ENCODE results near the gene ABCA5.

Gene ABCA5

DNA sequence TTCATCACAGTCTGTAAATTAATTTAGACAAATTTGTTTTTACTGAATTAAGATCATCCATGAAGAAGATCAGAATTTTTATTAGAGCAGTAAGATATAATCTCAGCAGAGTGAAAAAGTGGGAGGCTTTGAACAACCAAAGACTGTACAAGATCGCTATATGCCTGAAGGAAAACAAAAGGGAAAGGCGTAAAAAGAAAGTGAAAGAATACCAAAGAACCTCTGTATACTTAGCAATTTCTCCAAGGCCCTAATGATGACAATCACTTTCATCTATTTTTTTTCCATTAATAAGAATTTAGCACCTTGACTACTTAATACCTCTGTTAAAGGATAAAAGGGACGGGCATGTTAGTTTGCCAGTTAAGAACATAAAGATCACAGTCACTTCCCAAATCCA is 59.7 kb downstream of the ABCA5 start:
- in situ Hi-C loops (cut with MboI; ENCODE audit: low sequenced_read_pairs), result no loop called here

DNA sequence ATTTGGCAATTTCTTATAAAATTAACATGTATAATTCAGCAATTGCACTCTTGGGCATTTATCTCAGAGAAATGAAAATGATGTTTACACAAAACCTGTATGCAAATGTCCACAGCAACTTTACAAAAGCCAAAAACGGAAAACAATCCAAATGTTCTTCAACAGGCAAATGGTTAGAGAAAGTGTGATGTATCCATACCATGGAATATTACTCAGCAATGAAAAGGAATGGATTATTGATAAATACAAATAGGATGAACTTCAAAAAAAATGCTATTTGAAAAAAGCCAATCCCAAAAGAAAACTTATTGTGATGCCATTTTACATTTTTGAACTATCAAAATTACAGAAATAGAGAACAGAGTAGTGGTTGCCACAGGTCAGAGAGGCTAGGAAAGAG is 61.1 kb downstream of the ABCA5 start:
- in situ Hi-C loops (cut with MboI; ENCODE audit: low sequenced_read_pairs), result no loop called here

DNA sequence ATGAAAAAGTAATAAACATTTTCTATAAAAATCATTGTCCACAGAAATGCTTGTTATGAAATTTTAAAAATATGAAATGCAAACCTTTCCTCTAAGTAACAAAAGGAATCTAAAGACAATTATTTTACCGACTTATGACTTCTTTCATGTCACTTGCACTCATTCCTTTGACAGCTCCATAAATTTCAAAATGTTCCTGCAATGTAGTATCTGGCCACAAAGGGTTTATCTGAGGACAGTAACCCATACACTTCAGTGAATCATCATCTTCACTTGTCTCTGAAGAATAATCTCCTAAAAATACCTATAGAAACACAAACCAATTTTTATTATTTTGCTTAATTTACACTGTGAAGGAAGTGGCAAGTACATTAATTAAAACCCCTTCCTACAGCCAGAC is 72.7 kb downstream of the ABCA5 start:
- in situ Hi-C loops (cut with MboI; ENCODE audit: low sequenced_read_pairs), result no loop called here

DNA sequence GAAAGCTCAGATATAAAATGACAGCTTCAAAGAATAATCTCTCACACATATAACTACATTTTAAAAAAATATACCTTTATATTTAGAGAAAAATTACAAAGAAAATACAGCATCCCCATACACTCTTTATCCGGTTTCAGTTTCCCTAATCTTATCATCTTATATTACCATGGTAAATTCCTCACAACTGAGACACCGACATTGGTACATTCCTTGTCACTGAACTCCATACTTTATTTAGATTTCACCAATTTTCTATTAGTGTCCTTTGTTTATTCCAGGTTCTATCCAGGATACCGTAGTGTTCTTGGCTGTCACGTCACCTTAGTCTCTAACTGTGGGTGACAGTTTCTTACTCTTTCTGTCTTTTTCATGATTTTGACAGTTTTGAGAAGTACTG is 76.3 kb downstream of the ABCA5 start:
- in situ Hi-C loops (cut with MboI; ENCODE audit: low sequenced_read_pairs), result no loop called here

DNA sequence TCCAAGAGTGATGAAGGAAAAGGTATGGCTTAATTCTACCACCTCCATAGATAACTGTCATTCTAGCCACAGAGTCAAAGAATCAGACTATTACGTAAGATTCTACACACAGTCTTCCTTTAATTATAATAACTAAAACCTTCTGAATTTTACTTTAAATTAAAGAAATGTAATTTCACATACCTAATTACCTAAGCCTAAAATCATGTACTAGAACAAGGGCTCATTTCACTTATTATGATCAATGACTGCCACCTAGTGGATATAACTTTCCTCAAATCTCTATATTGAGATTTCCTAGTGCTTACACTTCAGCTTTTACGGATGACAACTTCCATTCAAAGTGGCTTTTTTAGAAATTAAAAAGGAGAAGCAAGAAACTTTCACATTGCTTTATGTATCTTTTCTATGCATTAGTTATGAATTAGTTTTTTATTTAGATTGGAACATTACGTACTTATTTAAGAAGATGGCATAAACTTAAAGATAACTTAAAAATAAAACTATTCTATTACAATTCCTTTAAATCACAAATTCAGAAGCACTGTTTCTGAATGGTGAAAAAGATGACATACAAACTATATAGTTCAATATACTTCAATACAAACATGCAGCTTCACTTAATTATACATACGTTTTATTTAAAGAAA is 80.1 kb downstream of the ABCA5 start:
- in situ Hi-C loops (cut with MboI; ENCODE audit: low sequenced_read_pairs), result loop anchor here (25.0 kb wide), 1 partner anchor 460 kb away; no protein-coding TSS in a partner anchor

DNA sequence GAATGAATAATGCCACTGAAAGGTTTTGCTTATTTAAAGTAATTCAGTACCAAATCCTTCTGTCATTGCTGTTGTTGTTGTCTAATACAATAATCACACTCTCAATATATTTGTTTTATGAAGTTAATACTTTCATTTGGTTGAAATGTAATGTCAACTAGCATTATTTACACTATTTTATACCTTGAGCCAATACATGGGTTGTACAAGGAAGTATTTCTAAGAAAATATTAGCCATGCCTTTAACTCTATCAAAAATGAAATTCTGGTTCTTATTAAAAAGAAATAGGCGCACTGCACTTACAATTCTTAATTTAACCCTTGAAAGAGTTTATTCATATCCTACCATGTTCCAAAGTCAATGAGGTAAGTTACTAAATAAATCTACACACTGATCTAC is 80.7 kb downstream of the ABCA5 start:
- in situ Hi-C loops (cut with MboI; ENCODE audit: low sequenced_read_pairs), result loop anchor here (25.0 kb wide), 1 partner anchor 459 kb away; no protein-coding TSS in a partner anchor

DNA sequence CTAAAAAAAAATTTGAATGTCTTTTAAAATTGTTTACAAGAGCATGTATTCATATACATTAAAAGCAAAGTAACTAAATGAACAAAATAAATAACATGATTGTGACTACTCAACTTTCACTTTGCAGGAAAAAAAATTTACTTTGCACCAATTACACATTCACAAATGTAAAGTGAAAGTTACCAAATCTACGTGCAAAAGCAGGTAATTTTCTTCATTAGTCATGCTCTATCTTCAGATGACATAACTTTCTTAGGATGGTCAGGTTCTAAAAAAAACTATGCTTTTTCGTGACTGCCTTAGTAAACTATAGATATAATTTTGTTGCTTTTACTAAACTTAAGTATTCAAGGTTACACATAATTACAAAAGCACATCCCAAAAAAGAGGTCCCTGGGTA is 81.3 kb downstream of the ABCA5 start:
- in situ Hi-C loops (cut with MboI; ENCODE audit: low sequenced_read_pairs), result loop anchor here (25.0 kb wide), 1 partner anchor 458 kb away; no protein-coding TSS in a partner anchor

DNA sequence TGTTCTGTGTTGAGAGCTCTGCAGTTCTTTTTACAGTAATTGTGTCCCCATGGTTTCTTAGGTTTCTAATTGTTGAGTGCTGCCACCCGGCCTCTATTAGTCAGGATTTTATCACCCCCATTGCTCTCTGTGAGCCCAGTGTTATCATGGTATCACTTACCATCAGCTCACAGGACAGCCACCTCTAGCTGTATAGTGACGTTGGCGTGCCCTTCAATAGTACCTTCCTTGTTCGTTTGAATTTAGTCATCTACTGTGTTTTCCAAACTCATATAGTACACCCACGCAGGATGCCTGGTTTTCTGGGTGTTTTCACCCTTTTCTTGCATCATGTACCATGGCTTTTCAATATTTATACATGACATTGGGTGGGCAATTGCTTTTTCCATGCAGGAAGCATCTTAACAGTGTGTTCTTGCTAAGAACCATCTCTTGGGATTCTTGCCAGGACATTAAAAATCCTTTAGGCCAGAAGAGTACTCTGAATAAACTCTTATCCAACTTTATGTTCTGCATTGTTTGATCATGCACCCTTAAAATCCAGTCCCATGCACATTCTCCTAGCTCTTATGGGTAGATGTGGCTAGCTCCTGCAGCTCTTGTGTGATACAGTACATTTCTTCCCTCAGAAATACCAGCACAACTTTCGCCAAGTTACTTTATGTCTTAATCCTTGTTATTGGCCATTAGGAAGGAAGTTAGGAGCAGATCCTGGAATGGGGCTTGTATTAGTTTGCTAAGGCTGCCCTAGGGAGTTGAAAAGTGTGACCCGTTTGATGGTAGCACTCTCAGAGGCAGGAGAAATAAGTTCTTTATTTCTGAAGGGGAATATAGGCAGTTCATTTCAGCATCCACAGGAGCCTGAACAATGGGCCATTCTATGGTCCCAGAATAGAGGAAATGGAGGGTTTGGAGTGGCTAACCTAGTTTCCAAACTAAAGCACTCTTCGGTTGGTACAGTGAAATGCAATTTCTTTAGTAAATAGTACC is 87.0 kb downstream of the ABCA5 start:
- in situ Hi-C loops (cut with MboI; ENCODE audit: low sequenced_read_pairs), result loop anchor here (25.0 kb wide), 1 partner anchor 453 kb away; no protein-coding TSS in a partner anchor

DNA sequence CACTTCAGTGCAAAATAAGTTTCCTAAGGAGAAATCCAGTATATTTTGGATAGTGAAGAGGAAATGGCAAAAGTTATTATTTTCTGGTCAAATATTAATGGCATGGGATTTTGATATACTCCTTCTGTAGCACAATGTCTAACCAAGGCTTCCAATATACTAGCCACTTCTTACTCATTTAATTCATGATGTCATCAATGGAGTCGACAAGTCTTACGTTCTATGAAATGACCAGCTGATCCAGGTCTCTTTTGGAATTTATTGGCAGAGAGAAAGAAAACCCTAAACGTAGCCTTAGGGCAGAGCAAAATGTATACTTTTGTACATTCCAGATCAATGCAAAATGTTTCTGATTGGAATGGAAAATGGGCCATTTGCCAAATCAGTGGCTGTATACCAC is 90.0 kb downstream of the ABCA5 start:
- in situ Hi-C loops (cut with MboI; ENCODE audit: low sequenced_read_pairs), result loop anchor here (25.0 kb wide), 1 partner anchor 450 kb away; no protein-coding TSS in a partner anchor

DNA sequence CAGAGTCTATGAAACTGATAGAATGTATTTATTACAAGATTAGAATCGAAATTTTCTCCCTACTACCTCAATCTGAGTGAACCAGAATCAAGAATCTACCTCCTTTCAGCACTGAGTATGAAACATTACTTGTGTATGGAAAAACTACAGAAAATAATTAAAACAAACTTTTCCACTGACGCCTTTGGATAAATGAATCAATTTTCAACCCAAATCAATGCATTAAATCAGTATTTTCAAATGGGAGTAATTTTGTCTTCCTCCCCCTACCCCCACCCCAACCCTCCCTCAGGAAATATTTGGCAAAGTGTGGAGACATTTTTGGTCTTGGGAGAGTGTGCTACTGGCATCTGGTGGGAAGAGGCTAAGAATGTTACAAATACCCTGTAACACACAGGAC is 90.5 kb downstream of the ABCA5 start:
- in situ Hi-C loops (cut with MboI; ENCODE audit: low sequenced_read_pairs), result loop anchor here (25.0 kb wide), 1 partner anchor 449 kb away; no protein-coding TSS in a partner anchor

DNA sequence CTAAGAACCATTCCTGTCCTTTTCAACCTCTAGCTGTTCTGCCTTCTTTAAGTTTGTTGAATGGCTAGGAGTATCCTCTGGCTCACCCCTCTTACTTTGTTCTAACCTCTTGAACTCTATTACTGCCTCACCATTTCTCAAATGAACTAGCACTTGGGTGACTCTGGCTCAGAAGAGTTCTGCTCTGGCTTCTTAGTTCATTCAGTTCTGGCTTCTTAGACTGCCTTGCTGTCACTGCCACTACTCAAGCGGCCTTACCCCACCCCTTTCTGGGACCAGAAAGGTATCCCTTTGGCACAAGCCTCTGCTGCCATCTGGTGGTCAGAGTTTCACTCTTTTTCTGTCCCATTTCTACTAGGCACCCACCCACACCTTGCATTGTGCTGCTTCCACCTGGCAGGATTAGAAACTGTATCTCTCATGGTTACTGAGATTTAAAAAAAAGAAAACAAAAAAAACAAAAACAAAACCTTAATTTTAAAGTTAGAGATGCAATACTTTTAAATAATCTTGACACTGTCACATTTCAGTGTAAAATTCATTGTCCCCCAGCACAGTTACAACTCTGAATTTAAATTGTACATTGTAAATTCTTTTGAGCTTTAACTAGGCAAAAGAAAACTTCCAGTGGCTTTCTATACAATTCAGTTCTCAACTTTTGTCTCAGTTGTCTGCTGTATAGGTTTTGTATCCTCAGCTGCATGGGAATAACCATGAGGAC is 91.4 kb downstream of the ABCA5 start:
- in situ Hi-C loops (cut with MboI; ENCODE audit: low sequenced_read_pairs), result loop anchor here (25.0 kb wide), 1 partner anchor 448 kb away; no protein-coding TSS in a partner anchor

DNA sequence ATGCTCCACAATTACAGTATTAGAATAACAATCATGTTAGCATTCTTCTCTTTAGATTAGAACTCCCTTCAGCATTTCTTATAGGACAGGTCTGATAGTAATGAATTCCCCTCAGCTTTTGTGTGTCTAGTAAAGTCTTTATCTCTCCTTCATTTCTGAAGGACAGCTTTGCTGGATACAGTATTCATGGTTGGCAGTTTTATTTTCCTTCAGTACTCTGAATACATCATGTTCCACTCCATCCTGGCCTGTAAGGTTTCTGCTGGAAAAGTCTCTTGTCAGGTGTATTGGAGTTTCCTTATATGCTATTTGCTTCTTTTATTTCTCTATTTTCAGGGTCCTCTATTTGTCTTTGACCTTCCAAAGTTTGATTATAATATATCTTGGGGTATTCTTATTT is 94.3 kb downstream of the ABCA5 start:
- in situ Hi-C loops (cut with MboI; ENCODE audit: low sequenced_read_pairs), result loop anchor here (25.0 kb wide), 1 partner anchor 445 kb away; no protein-coding TSS in a partner anchor

DNA sequence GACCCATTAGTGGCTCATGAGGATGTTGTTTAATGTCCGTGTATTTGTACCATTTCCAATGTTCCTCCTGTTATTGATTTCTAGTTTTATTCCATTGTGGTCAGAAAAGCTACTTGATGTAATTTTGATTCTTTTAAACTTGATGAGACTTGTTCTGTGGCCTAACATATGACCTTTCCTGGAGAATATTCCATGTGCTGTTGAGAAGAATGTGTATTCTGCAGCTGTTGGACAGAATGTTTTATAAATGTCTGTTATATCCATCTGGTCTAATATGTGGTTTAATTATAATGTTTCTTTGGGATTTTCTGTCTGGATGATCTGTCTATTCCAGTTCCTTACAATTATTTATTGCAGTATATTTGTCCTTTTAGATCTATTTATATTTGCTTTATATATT is 95.4 kb downstream of the ABCA5 start:
- in situ Hi-C loops (cut with MboI; ENCODE audit: low sequenced_read_pairs), result loop anchor here (25.0 kb wide), 1 partner anchor 444 kb away; no protein-coding TSS in a partner anchor

DNA sequence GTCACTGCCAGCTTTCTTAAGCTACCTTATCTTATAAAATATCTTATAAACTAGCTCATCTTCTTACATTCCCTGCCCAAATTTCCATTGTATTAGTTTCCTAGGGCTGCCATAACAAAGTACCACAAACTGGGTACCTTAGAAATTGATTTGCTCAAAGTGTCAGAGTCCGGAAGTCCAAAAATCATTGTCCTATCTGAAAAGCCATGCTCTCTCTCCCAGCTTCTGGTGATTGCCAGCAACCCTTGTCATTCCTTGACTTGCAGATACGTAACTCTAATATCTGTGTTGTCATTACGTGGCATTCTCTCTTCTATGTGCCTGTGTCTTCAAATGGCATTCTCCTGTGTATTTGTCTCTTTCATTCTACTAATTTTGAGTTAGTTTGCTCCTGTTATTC is 96.0 kb downstream of the ABCA5 start:
- in situ Hi-C loops (cut with MboI; ENCODE audit: low sequenced_read_pairs), result loop anchor here (25.0 kb wide), 1 partner anchor 444 kb away; no protein-coding TSS in a partner anchor

DNA sequence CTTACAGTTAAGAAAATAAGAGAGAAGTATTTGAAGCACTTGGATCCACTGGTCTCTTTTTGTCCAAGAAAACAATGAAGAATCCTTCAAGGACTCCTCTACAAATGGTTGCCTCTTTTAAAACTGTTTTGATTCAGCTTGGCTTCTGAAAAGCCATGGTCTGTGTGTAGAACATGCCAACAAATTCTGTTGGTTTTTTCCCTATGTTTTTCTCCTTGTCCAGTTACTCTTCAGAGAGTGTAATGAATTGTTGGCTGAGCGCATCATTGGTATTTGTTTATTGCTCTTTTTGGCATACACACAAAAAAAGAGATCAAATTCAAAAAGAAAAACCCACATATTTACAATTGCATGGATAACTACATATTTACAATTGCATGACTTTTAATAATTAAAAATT is 98.4 kb downstream of the ABCA5 start, which contains the start of gene ABCA10:
Gene ABCA10, minus strand, starts transcription at position 249 of the 400 bp plus-strand sequence. CDS start 3,466 bp downstream, outside the sequence.
- in situ Hi-C loops (cut with MboI; ENCODE audit: low sequenced_read_pairs), result loop anchor here (25.0 kb wide), 1 partner anchor 441 kb away; no protein-coding TSS in a partner anchor

DNA sequence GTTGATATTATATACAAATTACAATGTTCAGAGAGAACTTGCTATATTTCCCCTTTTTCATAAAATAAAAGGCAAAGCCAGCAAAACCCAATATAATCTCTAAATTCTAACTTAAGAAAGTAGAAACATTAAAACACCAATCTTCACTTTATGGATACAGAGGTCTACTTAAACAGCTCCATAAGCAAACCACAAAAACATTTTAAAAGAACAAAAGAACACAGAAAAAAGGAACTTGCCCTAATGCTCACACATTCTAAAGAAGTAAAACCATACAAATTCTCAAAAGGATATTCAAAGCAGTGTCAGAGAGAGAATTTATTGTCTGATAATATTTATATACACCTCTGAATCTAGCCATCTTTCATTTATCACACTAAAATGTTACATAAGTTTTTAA is 98.9 kb downstream of the ABCA5 start:
- in situ Hi-C loops (cut with MboI; ENCODE audit: low sequenced_read_pairs), result loop anchor here (25.0 kb wide), 1 partner anchor 441 kb away; no protein-coding TSS in a partner anchor

DNA sequence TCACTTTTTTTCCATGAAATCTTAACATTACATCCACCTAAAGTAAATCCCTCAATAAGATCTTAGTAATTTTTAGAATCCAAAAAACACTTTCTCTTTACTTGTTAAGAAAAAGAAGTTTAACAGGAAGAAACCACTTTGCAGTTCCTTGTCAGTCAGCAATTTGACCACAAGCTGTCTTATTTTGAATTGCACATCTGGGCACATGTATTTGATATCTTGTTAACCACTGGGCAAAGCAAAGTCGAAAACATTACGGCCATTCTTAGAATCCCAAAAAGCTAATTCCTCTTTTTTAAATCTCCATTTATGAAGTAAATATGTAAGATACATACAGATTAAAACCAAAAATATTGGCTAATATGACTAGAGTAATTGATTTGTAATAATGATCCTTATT is 99.4 kb downstream of the ABCA5 start:
- in situ Hi-C loops (cut with MboI; ENCODE audit: low sequenced_read_pairs), result loop anchor here (25.0 kb wide), 1 partner anchor 440 kb away; no protein-coding TSS in a partner anchor

DNA sequence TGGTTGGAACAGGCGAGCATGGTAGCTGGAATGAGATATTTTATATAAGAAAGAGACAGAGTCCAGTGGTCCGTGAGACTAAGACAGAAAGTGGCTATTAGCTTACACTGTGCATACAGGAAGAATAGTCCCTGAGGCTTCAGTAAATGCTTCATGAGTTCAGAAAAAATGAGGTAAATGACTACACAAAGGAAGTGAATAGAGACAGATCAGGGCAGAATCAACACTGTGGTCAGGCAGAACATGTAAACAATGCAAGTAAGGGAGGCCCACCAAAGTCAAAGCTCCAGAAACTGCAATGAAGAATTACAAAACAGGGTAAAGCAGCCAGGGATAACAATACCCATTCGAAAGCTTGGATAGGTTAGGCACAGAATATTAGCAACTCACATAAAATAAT is 103.1 kb downstream of the ABCA5 start:
- in situ Hi-C loops (cut with MboI; ENCODE audit: low sequenced_read_pairs), result no loop called here

DNA sequence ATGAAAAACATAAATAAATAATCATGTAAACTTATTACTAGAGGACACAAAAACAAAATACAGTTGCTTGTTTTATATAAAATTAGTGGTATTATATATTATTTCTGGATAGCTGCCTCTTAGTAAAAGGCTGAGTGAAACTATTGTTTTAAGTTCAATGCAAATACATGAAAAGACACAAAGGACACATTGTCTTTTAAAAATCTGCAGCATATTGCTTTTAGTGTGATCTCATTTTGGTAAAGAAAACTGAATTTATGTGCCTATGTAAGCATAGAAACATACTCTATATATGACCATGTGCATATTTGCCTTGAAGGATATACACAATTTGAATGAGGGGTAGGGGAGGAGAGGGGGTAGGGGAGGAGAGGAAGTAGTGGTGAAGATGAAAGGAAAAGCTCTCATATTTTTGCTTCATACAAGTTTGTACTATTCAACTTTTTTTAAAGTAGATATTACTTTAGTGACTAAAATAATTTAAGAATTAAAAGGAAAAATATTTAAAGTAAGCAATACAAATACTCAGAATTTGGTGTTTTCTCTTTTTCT is 104.2 kb downstream of the ABCA5 start:
- in situ Hi-C loops (cut with MboI; ENCODE audit: low sequenced_read_pairs), result no loop called here

DNA sequence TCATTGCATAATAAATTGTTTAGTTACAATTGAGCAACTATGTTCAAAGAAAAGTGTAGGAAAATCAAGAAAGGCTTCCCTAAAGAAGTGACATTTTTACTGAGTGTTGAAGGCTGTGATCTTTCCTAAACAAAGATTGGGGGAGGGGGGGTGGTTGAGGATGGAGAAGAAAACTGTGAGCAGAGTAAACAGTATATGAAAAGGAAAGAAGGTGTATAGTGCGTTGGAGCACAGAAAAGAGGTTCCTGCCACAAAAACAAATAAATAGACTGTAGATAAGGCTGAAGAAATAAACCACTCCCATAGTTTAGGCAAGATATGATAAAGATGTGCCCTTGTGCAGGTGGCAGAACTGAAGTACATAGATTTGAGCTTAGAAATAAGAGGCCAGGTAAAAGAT is 106.8 kb downstream of the ABCA5 start:
- in situ Hi-C loops (cut with MboI; ENCODE audit: low sequenced_read_pairs), result no loop called here
